ENCODE measurements around the gene MTR. TPM values are rescaled to one million over a fixed set of nuclear protein-coding genes. Genes with fewer than 3 reads are reported as not detected.

MTR gene
- total and polyA plus RNA-seq, 9 of the 15 experiments (the other 6 are each of a cell fraction or from before 2014, with no cell fraction given) = 3.4 to 44.3 (median 20.3) TPM

- no peaks in the 10 kb centered on the region for H4K20me1 ChIP-seq (replicated peaks; ENCODE audit: control insufficient read depth, insufficient read depth, low read length)
- no peaks in the 10 kb centered on the region for H3K79me2 ChIP-seq (ENCODE audit: control insufficient read depth, insufficient read depth, low read length)
- WGBS (ENCODE audit: insufficient coverage, low coverage, missing lambda C conversion rate) = 92% methylated on average over 8 of the region's 8 CpGs
Measured at GRCh38 chr1:236887081-236887480, 92.0 kb downstream of the MTR start.

GRCh38 chr1:236888126-236888525 lies 93.0 kb downstream of the MTR start:
- Histone ChIP-seq H3K9me3 (replicated peaks; ENCODE audit: control insufficient read depth, insufficient read depth, low read depth, low read length) (no peaks in the 10 kb centered on the region), H3K4me2 (ENCODE audit: insufficient read depth, low read length) (no peak overlapping the region), H2AFZ (ENCODE audit: low read depth, low read length) (no peak overlapping the region), H3K4me3 (no peak overlapping the region), H3K9me1 (ENCODE audit: control insufficient read depth, insufficient read depth, low read length) (no peaks in the 10 kb centered on the region), H3K9ac (ENCODE audit: insufficient read depth in 1 of 2, low read depth in 2 of 2, low read length in 2 of 2) (no peak overlapping the region), H3K27ac (ENCODE audit: extremely low read depth, low read depth, low read length) (no peak overlapping the region), H3K36me3 (ENCODE audit: control insufficient read depth, insufficient read depth, low read length) (peaks cover 89% of the 10 kb centered on the region), H4K20me1 (replicated peaks; ENCODE audit: control insufficient read depth, insufficient read depth, low read length) (no peaks in the 10 kb centered on the region), H3K79me2 (ENCODE audit: control insufficient read depth, insufficient read depth, low read length) (no peaks in the 10 kb centered on the region), H3K27me3 (ENCODE audit: control insufficient read depth in 2 of 2, insufficient read depth in 2 of 2, low read length in 2 of 2) (no peaks in the 10 kb centered on the region), H3K4me1 (replicated peaks in 1 of 2; ENCODE audit: control insufficient read depth in 2 of 2, insufficient read depth in 2 of 2, low read length in 2 of 2) (no peaks in the 10 kb centered on the region)
- FAIRE-seq (no peak), DNase-seq (ENCODE audit: extremely low read depth in 1 of 4, low spot score in 3 of 4) (no peak), ATAC-seq (peak; percentile 43; the same call in 1 of the 3 replicates)
- CTCF ChIA-PET (ENCODE audit: low intra/inter-chr PET ratio) = no interaction called here
- WGBS (ENCODE audit: insufficient coverage, low coverage, missing lambda C conversion rate) = 83% methylated on average over 4 of the region's 4 CpGs
- in situ Hi-C loops (cut with MboI) (no loop called here), intact Hi-C loops (cut with micrococcal nuclease) (no loop called here)
- BruUV-seq (replicated peaks) = no TSS peak
- POLR2A ChIA-PET = interaction anchor here (0.8 to 0.9 kb wide), 2 partner anchors 11 to 68 kb away, joined by 3 to 5 read pairs; no protein-coding TSS in a partner anchor
- TF ChIP-seq REST (IDR thresholded peaks at IDR 0.05; ENCODE audit: borderline replicate concordance) (peak; percentile 22; the same call in 1 of the 2 replicates), REST (CRISPR knock-in tag; IDR thresholded peaks at IDR 0.05; ENCODE audit: low read depth) (no peak), CBX5 (IDR thresholded peaks at IDR 0.05; ENCODE audit: borderline replicate concordance, low read depth) (no peak), NCOA4 (IDR thresholded peaks at IDR 0.05; ENCODE audit: partially characterized antibody) (no peak), TCF7 (IDR thresholded peaks at IDR 0.05; ENCODE audit: borderline replicate concordance) (no peak), HBP1 (CRISPR knock-in tag; IDR thresholded peaks at IDR 0.05) (no peak)

More at GRCh38 chr1:236887081-236887480, 92.0 kb downstream of the MTR start:
- no peak overlapping the region for H2AFZ ChIP-seq (ENCODE audit: low read depth, low read length)
- DNase-seq (ENCODE audit: extremely low read depth in 1 of 4, low spot score in 3 of 4) = no peak
- BruUV-seq (replicated peaks) = no TSS peak
- no peak for TF ChIP-seq CSDE1 (IDR thresholded peaks at IDR 0.05)
- no peak for ATAC-seq
- ChIA-PET POLR2A (interaction anchor here (0.5 kb wide), 1 partner anchor 1739 kb away, joined by 3 read pairs; no protein-coding TSS in a partner anchor), CTCF (ENCODE audit: low intra/inter-chr PET ratio) (no interaction called here)
- H3K4me3 ChIP-seq = no peak overlapping the region
- no peak for FAIRE-seq
- no peak overlapping the region for H3K9ac ChIP-seq (ENCODE audit: insufficient read depth in 1 of 2, low read depth in 2 of 2, low read length in 2 of 2)
- no peaks in the 10 kb centered on the region for H3K27me3 ChIP-seq (ENCODE audit: control insufficient read depth in 2 of 2, insufficient read depth in 2 of 2, low read length in 2 of 2)
- in situ Hi-C loops (cut with MboI) = no loop called here
- H3K4me2 ChIP-seq (ENCODE audit: insufficient read depth, low read length) = no peak overlapping the region
- peaks cover 79% of the 10 kb centered on the region for H3K36me3 ChIP-seq (ENCODE audit: control insufficient read depth, insufficient read depth, low read length)
- H3K27ac ChIP-seq (ENCODE audit: extremely low read depth, low read depth, low read length) = no peak overlapping the region
- intact Hi-C loops (cut with micrococcal nuclease) = no loop called here
- no peaks in the 10 kb centered on the region for H3K9me3 ChIP-seq (replicated peaks; ENCODE audit: control insufficient read depth, insufficient read depth, low read depth, low read length)
- no peaks in the 10 kb centered on the region for H3K9me1 ChIP-seq (ENCODE audit: control insufficient read depth, insufficient read depth, low read length)
- H3K4me1 ChIP-seq (replicated peaks in 1 of 2; ENCODE audit: control insufficient read depth in 2 of 2, insufficient read depth in 2 of 2, low read length in 2 of 2) = no peaks in the 10 kb centered on the region

All from K562 (cell line).